DOHH2 (cell line): Measurements from ENCODE around the gene COL8A2.

Experiments used
- H3F3A ChIP-seq: fragments of 200-600 bp; sonication (generic), shearing (Covaris generic); 2 replicates; pipeline ENCODE4 v1.6.0; 2016; ENCODE audit warnings: antibody characterized with exemption, mild to moderate bottlenecking; ENCODE audit not compliant: control insufficient read depth, insufficient read depth
- H3K27ac ChIP-seq: fragments of 200-600 bp; sonication (generic); 2 replicates; pipeline ENCODE4 v1.5.1; 2014; ENCODE audit warnings: low read depth, mild to moderate bottlenecking, low read length, moderate library complexity
- H3K27me3 ChIP-seq: fragments of 200-600 bp; sonication (generic); 2 replicates; pipeline ENCODE4 v1.6.1; 2014; ENCODE audit warnings: mild to moderate bottlenecking, low read length, mixed read lengths; ENCODE audit not compliant: control insufficient read depth
- H3K36me3 ChIP-seq: fragments of 200-600 bp; sonication (generic); 2 replicates; pipeline ENCODE4 v1.6.1; 2014; ENCODE audit warnings: mild to moderate bottlenecking, low read length, moderate library complexity, mixed read lengths; ENCODE audit not compliant: control insufficient read depth
- H3K4me1 ChIP-seq: fragments of 200-600 bp; sonication (generic); 2 replicates; pipeline ENCODE4 v1.6.1; 2014; ENCODE audit warnings: mild to moderate bottlenecking, low read length, mixed read lengths; ENCODE audit not compliant: control insufficient read depth
- H3K4me2 ChIP-seq: fragments of 200-600 bp; sonication (generic); 2 replicates; pipeline ENCODE4 v1.6.0; 2014; ENCODE audit warnings: mild to moderate bottlenecking, low read length, moderate library complexity
- H3K4me3 ChIP-seq: fragments of 200-600 bp; sonication (generic); 2 replicates; pipeline ENCODE4 v1.5.1; 2014; ENCODE audit warnings: mild to moderate bottlenecking, low read length, mixed read lengths
- H3K79me2 ChIP-seq: fragments of 200-600 bp; sonication (generic); 2 replicates; pipeline ENCODE4 v1.6.1; 2014; ENCODE audit warnings: mild to moderate bottlenecking, low read length, mixed read lengths; ENCODE audit not compliant: control insufficient read depth
- H3K9me2 ChIP-seq: fragments of 200-600 bp; sonication (generic); replicated peaks from 2 replicates; pipeline ENCODE4 v1.6.1; 2014; ENCODE audit warnings: mild to moderate bottlenecking, low read length, mixed read lengths; ENCODE audit not compliant: control insufficient read depth
- H3K9me3 ChIP-seq: fragments of 200-600 bp; sonication (generic); 2 replicates; pipeline ENCODE4 v1.6.1; 2014; ENCODE audit warnings: antibody characterized with exemption, low read length, mixed read lengths; ENCODE audit not compliant: control insufficient read depth, insufficient read depth
- H4K20me1 ChIP-seq: fragments of 200-600 bp; sonication (generic); 2 replicates; pipeline ENCODE4 v1.6.0; 2014; ENCODE audit warnings: low read depth, mild to moderate bottlenecking, antibody characterized with exemption, low read length, moderate library complexity; ENCODE audit not compliant: control insufficient read depth, insufficient read depth
- CTCF ChIP-seq: fragments of 200-600 bp; sonication (generic); IDR thresholded peaks from one replicate; pipeline ENCODE4 v1.5.1; 2014; ENCODE audit warnings: antibody characterized with exemption, mild to moderate bottlenecking, low read depth, low read length; ENCODE audit not compliant: poor library complexity, severe bottlenecking
- EZH2phosphoT487 ChIP-seq: fragments of 200-600 bp; sonication (generic); IDR thresholded peaks from 2 replicates; pipeline ENCODE4 v1.6.1; 2017; ENCODE audit warnings: borderline replicate concordance, mild to moderate bottlenecking, antibody characterized with exemption, low read length, moderate library complexity, mixed read lengths

COL8A2 gene

GRCh38 chr1:36134031-36134430, 9.0 kb upstream of the COL8A2 start:
- H3K27me3 ChIP-seq, result no peaks in the 10 kb centered on the region
- no peaks in the 10 kb centered on the region for H3K9me3 ChIP-seq
- no peak overlapping the region for H3K4me2 ChIP-seq
- H3K27ac ChIP-seq, result no peak overlapping the region
- no peaks in the 10 kb centered on the region for H3K79me2 ChIP-seq
- no peaks in the 10 kb centered on the region for H3K9me2 ChIP-seq
- H3F3A ChIP-seq, result no peaks in the 10 kb centered on the region
- no peaks in the 10 kb centered on the region for H4K20me1 ChIP-seq
- no peaks in the 10 kb centered on the region for H3K4me1 ChIP-seq
- TF ChIP-seq EZH2phosphoT487 (no peak), CTCF (no peak)
- H3K36me3 ChIP-seq, result peaks cover 27% of the 10 kb centered on the region
- H3K4me3 ChIP-seq, result no peak overlapping the region

DNA sequence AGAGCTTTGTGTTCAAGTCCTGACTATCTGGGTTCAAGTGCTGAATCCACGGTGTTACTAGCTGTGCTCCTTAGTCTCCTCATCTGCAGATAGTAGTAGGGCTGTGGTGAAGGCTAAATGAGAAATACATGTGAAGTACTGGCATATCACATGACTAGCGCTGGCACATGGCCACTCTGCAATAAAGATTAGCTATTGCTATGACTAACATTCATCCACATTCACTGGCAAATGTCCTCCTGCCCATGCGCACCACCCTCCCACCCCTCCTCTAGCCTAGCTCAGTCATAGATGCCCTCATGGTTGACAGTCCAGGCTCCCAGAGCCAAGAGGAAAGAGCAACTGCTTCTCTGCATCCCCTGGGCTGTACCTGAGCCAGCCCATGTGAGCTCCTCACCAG, 8.5 kb upstream of the COL8A2 start:
- no peak for TF ChIP-seq CTCF
- no peak for TF ChIP-seq EZH2phosphoT487
- Histone ChIP-seq H3K9me2 (no peaks in the 10 kb centered on the region), H3K27ac (no peak overlapping the region), H3K4me3 (no peak overlapping the region), H3K4me1 (no peaks in the 10 kb centered on the region), H3K79me2 (no peaks in the 10 kb centered on the region), H3K4me2 (no peak overlapping the region), H3K36me3 (peaks cover 25% of the 10 kb centered on the region), H3K9me3 (no peaks in the 10 kb centered on the region), H4K20me1 (no peaks in the 10 kb centered on the region), H3F3A (no peaks in the 10 kb centered on the region), H3K27me3 (no peaks in the 10 kb centered on the region)

DNA sequence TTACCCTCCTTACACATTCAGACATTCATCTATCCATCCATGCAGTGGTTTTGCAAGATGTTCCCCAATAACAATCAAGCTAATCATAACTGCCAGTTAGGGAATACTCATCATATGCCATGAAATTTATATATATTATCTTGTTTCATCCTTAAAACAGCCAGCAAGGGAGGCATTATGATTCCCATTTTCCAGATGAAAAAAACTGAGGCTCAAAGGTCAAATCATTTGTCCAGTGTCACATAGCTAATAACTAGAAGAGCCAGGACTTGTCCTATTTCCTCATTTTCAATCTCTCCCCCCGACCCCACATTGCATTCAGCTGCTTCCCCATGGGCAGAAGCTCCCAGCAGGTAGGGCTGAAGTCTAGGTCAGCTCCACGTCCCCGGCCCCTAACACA, 7.0 kb upstream of the COL8A2 start:
- Histone ChIP-seq H3K4me3 (no peak overlapping the region), H3K36me3 (peaks cover 11% of the 10 kb centered on the region; the same call in 1 of the 2 replicates), H3K9me3 (no peaks in the 10 kb centered on the region), H3K4me1 (no peaks in the 10 kb centered on the region), H4K20me1 (no peaks in the 10 kb centered on the region), H3F3A (no peaks in the 10 kb centered on the region), H3K9me2 (no peaks in the 10 kb centered on the region), H3K79me2 (no peaks in the 10 kb centered on the region), H3K27me3 (no peaks in the 10 kb centered on the region), H3K4me2 (no peak overlapping the region), H3K27ac (no peak overlapping the region)
- TF ChIP-seq CTCF, result no peak
- no peak for TF ChIP-seq EZH2phosphoT487

GRCh38 chr1:36128905-36129206, 3.8 kb upstream of the COL8A2 start:
- no peaks in the 10 kb centered on the region for H3K79me2 ChIP-seq
- no peaks in the 10 kb centered on the region for H3K36me3 ChIP-seq
- TF ChIP-seq EZH2phosphoT487 (no peak), CTCF (no peak)
- H3K27ac ChIP-seq, result no peak overlapping the region
- H3K4me3 ChIP-seq, result no peak overlapping the region
- H3F3A ChIP-seq, result no peaks in the 10 kb centered on the region
- H3K4me1 ChIP-seq, result no peaks in the 10 kb centered on the region
- peaks cover 16% of the 10 kb centered on the region for H3K27me3 ChIP-seq
- H3K9me3 ChIP-seq, result no peaks in the 10 kb centered on the region
- H3K4me2 ChIP-seq, result no peak overlapping the region
- H4K20me1 ChIP-seq, result no peaks in the 10 kb centered on the region
- H3K9me2 ChIP-seq, result no peaks in the 10 kb centered on the region
